ENCODE results near the gene DYRK4. TPM values are rescaled to one million over a fixed set of nuclear protein-coding genes. Genes with fewer than 3 reads are reported as not detected.
A peak's percentile ranks its signal among the peaks of the same experiment; 100 is the strongest.

DYRK4 gene
- total and polyA plus RNA-seq, 2 of the 8 experiments (the other 6 are each of a cell fraction or from before 2014, with no cell fraction given) = 10.5 to 11.4 TPM

DNA sequence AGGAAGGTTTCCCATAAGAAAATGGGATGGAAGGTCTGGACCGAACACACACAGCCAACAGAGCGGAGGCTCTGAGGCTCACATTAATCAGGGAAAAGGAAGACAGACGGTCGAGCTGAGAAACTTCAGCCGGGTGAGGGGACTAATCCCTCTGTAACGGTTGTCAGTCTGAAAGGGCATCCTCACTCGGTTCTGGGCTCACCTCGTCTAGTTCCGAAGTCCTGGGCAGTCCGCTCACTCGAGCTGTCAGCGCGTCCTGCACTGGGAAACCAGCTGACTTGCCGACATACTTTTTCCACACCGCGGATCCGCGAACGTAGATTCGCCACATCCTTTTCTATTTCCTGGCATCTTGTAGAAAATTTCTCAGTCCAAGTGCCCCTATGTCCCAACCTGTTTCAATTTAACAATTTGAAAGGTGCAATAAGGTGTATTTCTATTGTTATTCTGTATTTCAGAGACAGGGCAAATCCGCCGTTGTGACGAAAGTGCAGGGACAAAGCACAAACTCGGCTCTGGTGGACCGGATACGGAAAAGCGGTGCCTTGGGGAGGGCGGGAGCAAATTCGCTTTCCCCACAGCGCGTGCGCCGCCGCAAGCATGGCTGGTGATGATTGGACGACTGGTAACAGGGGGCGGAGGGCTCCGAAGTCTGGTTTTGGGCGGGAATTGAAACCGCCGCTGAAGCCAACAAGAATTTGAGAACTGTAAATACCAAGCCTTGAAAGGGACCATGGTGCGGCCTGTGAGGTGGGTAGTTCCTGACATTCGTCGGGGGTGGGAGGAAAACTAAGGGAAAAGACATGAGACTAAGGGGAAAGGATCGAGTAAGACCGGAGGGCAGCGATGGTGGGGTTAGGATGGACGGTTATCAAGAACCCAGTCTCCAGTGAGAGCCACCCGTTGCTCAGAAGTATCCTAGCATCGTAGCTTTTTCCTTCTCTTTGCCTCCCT lies 23.5 kb upstream of the DYRK4 start, which contains the start of gene RAD51AP1:
Gene RAD51AP1 (plus strand): TSS at position 684 of the 954 bp plus-strand sequence. CDS start 50 bp downstream, at position 734.
- Histone ChIP-seq H3K9ac (replicated peaks in 1 of 4; ENCODE audit: extremely low read depth in 1 of 4, low read depth in 3 of 4, low read length in 3 of 4) (peak within 1 kb of the TSS; percentile 86 to 100 (median 99)), H2BK15ac (ENCODE audit: low read length) (no peak within 1 kb of the TSS), H4K5ac (ENCODE audit: insufficient read length, low read depth, low read length) (no peak within 1 kb of the TSS), H3K79me1 (ENCODE audit: low read depth, low read length) (no peaks in the 10 kb centered on the region), H2BK5ac (ENCODE audit: low read depth, low read length) (peak within 1 kb of the TSS; percentile 87), H3K9me3 (ENCODE audit: insufficient read depth in 2 of 2, low read depth in 1 of 2, low read length in 1 of 2) (no peaks in the 10 kb centered on the region), H3K14ac (ENCODE audit: insufficient read length) (no peak within 1 kb of the TSS), H3K4me1 (replicated peaks in 1 of 4; ENCODE audit: control insufficient read depth in 3 of 4, insufficient read depth in 4 of 4, low read length in 3 of 4) (peaks cover 0 to 6% (median 2%) of the 10 kb centered on the region in 4 experiments; a peak in 4 of 7 replicates), H2BK120ac (replicated peaks; ENCODE audit: low read depth, low read length) (no peak within 1 kb of the TSS), H3K27me3 (replicated peaks in 1 of 4; ENCODE audit: control insufficient read depth in 3 of 4, extremely low read depth in 1 of 4, insufficient read depth in 3 of 4, low read length in 3 of 4) (no peaks in the 10 kb centered on the region), H3K23ac (ENCODE audit: insufficient read length) (no peak within 1 kb of the TSS), H3K79me2 (ENCODE audit: control insufficient read depth in 1 of 2, insufficient read depth in 2 of 2, low read length in 2 of 2) (peaks cover 7 to 45% of the 10 kb centered on the region in 2 experiments), H2BK20ac (ENCODE audit: low read length) (no peak within 1 kb of the TSS), H2AFZ (ENCODE audit: low read length) (peak within 1 kb of the TSS; percentile 99), H3K4ac (replicated peaks; ENCODE audit: insufficient read length, low read depth, low read length) (no peak within 1 kb of the TSS), H3K27ac (ENCODE audit: low read depth, low read length) (peak within 1 kb of the TSS; percentile 99), H4K8ac (ENCODE audit: extremely low read depth, insufficient read depth, low read length) (peak within 1 kb of the TSS; percentile 83; the same call in 1 of the 2 replicates), H2AK5ac (ENCODE audit: low read depth, low read length) (no peak within 1 kb of the TSS), H3K56ac (replicated peaks; ENCODE audit: insufficient read length, low read depth, low read length) (peak within 1 kb of the TSS; percentile 1), H3K4me3 (ENCODE audit: extremely low read depth in 1 of 4, insufficient read depth in 2 of 4, low read depth in 3 of 4, low read length in 4 of 4) (peak within 1 kb of the TSS; percentile 82 to 100 (median 90)), H4K91ac (replicated peaks; ENCODE audit: insufficient read length, low read length) (no peak within 1 kb of the TSS), H4K20me1 (replicated peaks in 1 of 2; ENCODE audit: control insufficient read depth in 1 of 2, insufficient read depth in 2 of 2, low read length in 2 of 2) (peaks cover 0 to 2% of the 10 kb centered on the region in 2 experiments), H3K36me3 (ENCODE audit: control insufficient read depth in 2 of 4, insufficient read depth in 4 of 4, low read length in 3 of 4) (peaks cover 0 to 13% (median 5%) of the 10 kb centered on the region in 4 experiments; a peak in 3 of 8 replicates), H3K23me2 (ENCODE audit: low read depth, low read length) (peaks cover 10% of the 10 kb centered on the region), H3K18ac (ENCODE audit: extremely low read depth, low read length) (peak within 1 kb of the TSS; percentile 55; the same call in 1 of the 2 replicates), H2BK12ac (ENCODE audit: low read depth, low read length) (peak within 1 kb of the TSS; percentile 23; the same call in 1 of the 2 replicates), H3K4me2 (ENCODE audit: insufficient read depth in 1 of 2, low read depth in 2 of 2, low read length in 2 of 2) (peak within 1 kb of the TSS; percentile 82 to 87)
- ChIA-PET POLR2A (ENCODE audit: partially characterized antibody) (interaction anchor here (0.9 to 2.0 kb wide), 4 partner anchors 16 to 115 kb away, joined by 3 to 10 read pairs (median 3); partner anchors contain the start of gene DYRK4), CTCF (ENCODE audit: partially characterized antibody) (interaction anchor here (0.7 to 1.1 kb wide), 3 partner anchors 13 to 158 kb away, joined by 3 to 4 read pairs (median 3); no protein-coding TSS in a partner anchor)
- FAIRE-seq (peak; percentile 93), DNase-seq (ENCODE audit: low read depth in 1 of 2, low spot score in 2 of 2) (peak; percentile 91 to 93)
- 3% methylated on average over 49 of the region's 49 CpGs; no CpG with 5 or more reads in 1 of the 2 experiments for WGBS, 2 experiments (ENCODE audit: extremely low coverage in 1 of 2, insufficient coverage in 1 of 2, insufficient read length in 1 of 2, insufficient replicate concordance in 2 of 2, low coverage in 1 of 2, low lambda C conversion rate in 2 of 2, missing lambda C conversion rate in 1 of 2)
- TF ChIP-seq POLR2AphosphoS5 (IDR thresholded peaks at IDR 0.05; ENCODE audit: low read depth, low read length) (peak; percentile 80; the same call in 1 of the 2 replicates), SAP30 (IDR thresholded peaks at IDR 0.05; ENCODE audit: insufficient read depth, insufficient replicate concordance, low read length) (peak; percentile 100), POLR2A (IDR thresholded peaks at IDR 0.05; ENCODE audit: control extremely low read depth in 1 of 2, low read depth in 2 of 2, low read length in 2 of 2) (peak; percentile 61 to 87), NRF1 (IDR thresholded peaks at IDR 0.05; ENCODE audit: low read depth, low read length) (peak; percentile 82), ASH2L (IDR thresholded peaks at IDR 0.05; ENCODE audit: low read length) (peak; percentile 98), TAF1 (IDR thresholded peaks at IDR 0.05; ENCODE audit: low read depth, low read length) (peak; percentile 82), CREB1 (IDR thresholded peaks at IDR 0.05) (peak; percentile 75; the same call in 1 of the 2 replicates), TBP (IDR thresholded peaks at IDR 0.05; ENCODE audit: low read depth, low read length) (peak; percentile 74), SP1 (IDR thresholded peaks at IDR 0.05; ENCODE audit: low read depth, low read length) (peak; percentile 67; the same call in 1 of the 2 replicates), CHD1 (IDR thresholded peaks at IDR 0.05; ENCODE audit: low read depth, low read length) (no peak), HDAC6 (IDR thresholded peaks at IDR 0.05; ENCODE audit: low read depth, low read length) (no peak), KDM4A (IDR thresholded peaks at IDR 0.05; ENCODE audit: low read depth, low read length, severe bottlenecking) (peak; percentile 61)

All from H1 (cell line).